ENCODE data around the gene SHBG.
"Not testable (repeated sequence)": the region's sequence is repeated elsewhere in the genome, so short reads cannot be mapped to it uniquely, and the experiment has no call there.

Gene SHBG

GRCh38 chr17:7613769-7614424, 16.0 kb upstream of the SHBG start:
- no peak for TF ChIP-seq CTCF (IDR thresholded peaks at IDR 0.05; ENCODE audit: low read depth, low read length, missing control alignments)
- H3K4me3 ChIP-seq (replicated peaks; ENCODE audit: low read depth, low read length) = peak overlapping the region; percentile 88
- no peak for DNase-seq (ENCODE audit: extremely low read depth, low read depth)

- DNase-seq (ENCODE audit: extremely low read depth, low read depth) = peak; percentile 99
- H3K4me3 ChIP-seq (replicated peaks; ENCODE audit: low read depth, low read length) = peak within 1 kb of the TSS; percentile 88
- peak; percentile 69 for TF ChIP-seq CTCF (IDR thresholded peaks at IDR 0.05; ENCODE audit: low read depth, low read length, missing control alignments)
These were observed 15.3 kb upstream of the SHBG start, which contains the start of gene FXR2 for GRCh38 chr17:7614425-7615264. Gene FXR2 (minus strand): TSS chr17:7614897. CDS start chr17:7614532, 365 bp downstream.

- TF ChIP-seq CTCF (IDR thresholded peaks at IDR 0.05; ENCODE audit: low read depth, low read length, missing control alignments) = no peak
- H3K4me3 ChIP-seq (replicated peaks; ENCODE audit: low read depth, low read length) = peak overlapping the region; percentile 88
- no peak for DNase-seq (ENCODE audit: extremely low read depth, low read depth)
These were observed 14.6 kb upstream of the SHBG start for GRCh38 chr17:7615265-7615747.

- H3K4me3 ChIP-seq (replicated peaks; ENCODE audit: low read depth, low read length) = no peak overlapping the region
- no peak for TF ChIP-seq CTCF (IDR thresholded peaks at IDR 0.05; ENCODE audit: low read depth, low read length, missing control alignments)
- no peak for DNase-seq (ENCODE audit: extremely low read depth, low read depth)
These were observed 11.3 kb upstream of the SHBG start for GRCh38 chr17:7618608-7619007.

GRCh38 chr17:7620835-7621234, 9.1 kb upstream of the SHBG start:
- DNase-seq (ENCODE audit: extremely low read depth, low read depth) = no peak
- TF ChIP-seq CTCF (IDR thresholded peaks at IDR 0.05; ENCODE audit: low read depth, low read length, missing control alignments) = no peak
- H3K4me3 ChIP-seq (replicated peaks; ENCODE audit: low read depth, low read length) = no peak overlapping the region

GRCh38 chr17:7623661-7624060, 6.3 kb upstream of the SHBG start:
- DNase-seq (ENCODE audit: extremely low read depth, low read depth) = no peak
- no peak for TF ChIP-seq CTCF (IDR thresholded peaks at IDR 0.05; ENCODE audit: low read depth, low read length, missing control alignments)
- H3K4me3 ChIP-seq (replicated peaks; ENCODE audit: low read depth, low read length) = no peak overlapping the region

- H3K4me3 ChIP-seq (replicated peaks; ENCODE audit: low read depth, low read length); DNase-seq (ENCODE audit: extremely low read depth, low read depth): not testable (repeated sequence)
These were observed 4.2 kb upstream of the SHBG start for GRCh38 chr17:7625749-7626148.

Measured in HFF-Myc (cell line).